ENCODE results near the gene SLC38A1. TPM values are rescaled to one million over a fixed set of nuclear protein-coding genes. Genes with fewer than 3 reads are reported as not detected.
A peak's percentile ranks its signal among the peaks of the same experiment; 100 is the strongest.

Gene SLC38A1
- total and polyA plus RNA-seq, 2 experiments from 2014 or later, result 114 to 234 TPM

- no peaks in the 10 kb centered on the region for H3K27me3 ChIP-seq (ENCODE audit: insufficient read depth)
- H3K27ac ChIP-seq (ENCODE audit: low read depth), result peak overlapping the region; percentile 74; the same call in 1 of the 2 replicates
- H3K4me1 Mint-ChIP-seq, result peaks cover 16% of the 10 kb centered on the region
- H3K4me3 Mint-ChIP-seq, result no peak overlapping the region
- H3K9me2 ChIP-seq (ENCODE audit: insufficient read depth), result no peaks in the 10 kb centered on the region
- ATAC-seq (no peak), DNase-seq (ENCODE audit: low spot score) (no peak)
- H2AFZ ChIP-seq, result no peak overlapping the region
- H3K79me2 ChIP-seq (replicated peaks; ENCODE audit: insufficient read depth), result peaks cover 100% of the 10 kb centered on the region
- H3K9me3 Mint-ChIP-seq, result no peaks in the 10 kb centered on the region
- TF ChIP-seq, protein P1, sequence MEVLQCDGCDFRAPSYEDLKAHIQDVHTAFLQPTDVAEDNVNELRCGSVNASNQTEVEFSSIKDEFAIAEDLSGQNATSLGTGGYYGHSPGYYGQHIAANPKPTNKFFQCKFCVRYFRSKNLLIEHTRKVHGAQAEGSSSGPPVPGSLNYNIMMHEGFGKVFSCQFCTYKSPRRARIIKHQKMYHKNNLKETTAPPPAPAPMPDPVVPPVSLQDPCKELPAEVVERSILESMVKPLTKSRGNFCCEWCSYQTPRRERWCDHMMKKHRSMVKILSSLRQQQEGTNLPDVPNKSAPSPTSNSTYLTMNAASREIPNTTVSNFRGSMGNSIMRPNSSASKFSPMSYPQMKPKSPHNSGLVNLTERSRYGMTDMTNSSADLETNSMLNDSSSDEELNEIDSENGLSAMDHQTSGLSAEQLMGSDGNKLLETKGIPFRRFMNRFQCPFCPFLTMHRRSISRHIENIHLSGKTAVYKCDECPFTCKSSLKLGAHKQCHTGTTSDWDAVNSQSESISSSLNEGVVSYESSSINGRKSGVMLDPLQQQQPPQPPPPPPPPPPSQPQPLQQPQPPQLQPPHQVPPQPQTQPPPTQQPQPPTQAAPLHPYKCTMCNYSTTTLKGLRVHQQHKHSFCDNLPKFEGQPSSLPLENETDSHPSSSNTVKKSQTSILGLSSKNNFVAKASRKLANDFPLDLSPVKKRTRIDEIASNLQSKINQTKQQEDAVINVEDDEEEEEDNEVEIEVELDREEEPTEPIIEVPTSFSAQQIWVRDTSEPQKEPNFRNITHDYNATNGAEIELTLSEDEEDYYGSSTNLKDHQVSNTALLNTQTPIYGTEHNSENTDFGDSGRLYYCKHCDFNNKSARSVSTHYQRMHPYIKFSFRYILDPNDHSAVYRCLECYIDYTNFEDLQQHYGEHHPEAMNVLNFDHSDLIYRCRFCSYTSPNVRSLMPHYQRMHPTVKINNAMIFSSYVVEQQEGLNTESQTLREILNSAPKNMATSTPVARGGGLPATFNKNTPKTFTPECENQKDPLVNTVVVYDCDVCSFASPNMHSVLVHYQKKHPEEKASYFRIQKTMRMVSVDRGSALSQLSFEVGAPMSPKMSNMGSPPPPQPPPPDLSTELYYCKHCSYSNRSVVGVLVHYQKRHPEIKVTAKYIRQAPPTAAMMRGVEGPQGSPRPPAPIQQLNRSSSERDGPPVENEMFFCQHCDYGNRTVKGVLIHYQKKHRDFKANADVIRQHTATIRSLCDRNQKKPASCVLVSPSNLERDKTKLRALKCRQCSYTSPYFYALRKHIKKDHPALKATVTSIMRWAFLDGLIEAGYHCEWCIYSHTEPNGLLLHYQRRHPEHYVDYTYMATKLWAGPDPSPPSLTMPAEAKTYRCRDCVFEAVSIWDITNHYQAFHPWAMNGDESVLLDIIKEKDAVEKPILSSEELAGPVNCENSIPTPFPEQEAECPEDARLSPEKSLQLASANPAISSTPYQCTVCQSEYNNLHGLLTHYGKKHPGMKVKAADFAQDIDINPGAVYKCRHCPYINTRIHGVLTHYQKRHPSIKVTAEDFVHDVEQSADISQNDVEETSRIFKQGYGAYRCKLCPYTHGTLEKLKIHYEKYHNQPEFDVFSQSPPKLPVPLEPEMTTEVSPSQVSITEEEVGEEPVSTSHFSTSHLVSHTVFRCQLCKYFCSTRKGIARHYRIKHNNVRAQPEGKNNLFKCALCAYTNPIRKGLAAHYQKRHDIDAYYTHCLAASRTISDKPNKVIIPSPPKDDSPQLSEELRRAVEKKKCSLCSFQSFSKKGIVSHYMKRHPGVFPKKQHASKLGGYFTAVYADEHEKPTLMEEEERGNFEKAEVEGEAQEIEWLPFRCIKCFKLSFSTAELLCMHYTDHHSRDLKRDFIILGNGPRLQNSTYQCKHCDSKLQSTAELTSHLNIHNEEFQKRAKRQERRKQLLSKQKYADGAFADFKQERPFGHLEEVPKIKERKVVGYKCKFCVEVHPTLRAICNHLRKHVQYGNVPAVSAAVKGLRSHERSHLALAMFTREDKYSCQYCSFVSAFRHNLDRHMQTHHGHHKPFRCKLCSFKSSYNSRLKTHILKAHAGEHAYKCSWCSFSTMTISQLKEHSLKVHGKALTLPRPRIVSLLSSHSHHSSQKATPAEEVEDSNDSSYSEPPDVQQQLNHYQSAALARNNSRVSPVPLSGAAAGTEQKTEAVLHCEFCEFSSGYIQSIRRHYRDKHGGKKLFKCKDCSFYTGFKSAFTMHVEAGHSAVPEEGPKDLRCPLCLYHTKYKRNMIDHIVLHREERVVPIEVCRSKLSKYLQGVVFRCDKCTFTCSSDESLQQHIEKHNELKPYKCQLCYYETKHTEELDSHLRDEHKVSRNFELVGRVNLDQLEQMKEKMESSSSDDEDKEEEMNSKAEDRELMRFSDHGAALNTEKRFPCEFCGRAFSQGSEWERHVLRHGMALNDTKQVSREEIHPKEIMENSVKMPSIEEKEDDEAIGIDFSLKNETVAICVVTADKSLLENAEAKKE (CRISPR knock-in tag; IDR thresholded peaks at IDR 0.05), result no peak
- TF ChIP-seq NANOG (IDR thresholded peaks at IDR 0.05; ENCODE audit: borderline replicate concordance) (no peak), ZNF331 (CRISPR knock-in tag; IDR thresholded peaks at IDR 0.05; ENCODE audit: low read depth) (no peak), POLR2AphosphoS5 (IDR thresholded peaks at IDR 0.05; ENCODE audit: low read depth) (no peak), JUNB (IDR thresholded peaks at IDR 0.05; ENCODE audit: unreplicated experiment) (no peak), EZH2phosphoT487 (IDR thresholded peaks at IDR 0.05; ENCODE audit: unreplicated experiment) (no peak), EZH2 (IDR thresholded peaks at IDR 0.05; ENCODE audit: low read depth, unreplicated experiment) (no peak), STAT1 (IDR thresholded peaks at IDR 0.05; ENCODE audit: unreplicated experiment) (no peak), CREB1 (CRISPR knock-in tag; IDR thresholded peaks at IDR 0.05; ENCODE audit: low read depth) (no peak), ZNF114 (CRISPR knock-in tag; IDR thresholded peaks at IDR 0.05) (no peak)
- TF ChIP-seq, protein P2, sequence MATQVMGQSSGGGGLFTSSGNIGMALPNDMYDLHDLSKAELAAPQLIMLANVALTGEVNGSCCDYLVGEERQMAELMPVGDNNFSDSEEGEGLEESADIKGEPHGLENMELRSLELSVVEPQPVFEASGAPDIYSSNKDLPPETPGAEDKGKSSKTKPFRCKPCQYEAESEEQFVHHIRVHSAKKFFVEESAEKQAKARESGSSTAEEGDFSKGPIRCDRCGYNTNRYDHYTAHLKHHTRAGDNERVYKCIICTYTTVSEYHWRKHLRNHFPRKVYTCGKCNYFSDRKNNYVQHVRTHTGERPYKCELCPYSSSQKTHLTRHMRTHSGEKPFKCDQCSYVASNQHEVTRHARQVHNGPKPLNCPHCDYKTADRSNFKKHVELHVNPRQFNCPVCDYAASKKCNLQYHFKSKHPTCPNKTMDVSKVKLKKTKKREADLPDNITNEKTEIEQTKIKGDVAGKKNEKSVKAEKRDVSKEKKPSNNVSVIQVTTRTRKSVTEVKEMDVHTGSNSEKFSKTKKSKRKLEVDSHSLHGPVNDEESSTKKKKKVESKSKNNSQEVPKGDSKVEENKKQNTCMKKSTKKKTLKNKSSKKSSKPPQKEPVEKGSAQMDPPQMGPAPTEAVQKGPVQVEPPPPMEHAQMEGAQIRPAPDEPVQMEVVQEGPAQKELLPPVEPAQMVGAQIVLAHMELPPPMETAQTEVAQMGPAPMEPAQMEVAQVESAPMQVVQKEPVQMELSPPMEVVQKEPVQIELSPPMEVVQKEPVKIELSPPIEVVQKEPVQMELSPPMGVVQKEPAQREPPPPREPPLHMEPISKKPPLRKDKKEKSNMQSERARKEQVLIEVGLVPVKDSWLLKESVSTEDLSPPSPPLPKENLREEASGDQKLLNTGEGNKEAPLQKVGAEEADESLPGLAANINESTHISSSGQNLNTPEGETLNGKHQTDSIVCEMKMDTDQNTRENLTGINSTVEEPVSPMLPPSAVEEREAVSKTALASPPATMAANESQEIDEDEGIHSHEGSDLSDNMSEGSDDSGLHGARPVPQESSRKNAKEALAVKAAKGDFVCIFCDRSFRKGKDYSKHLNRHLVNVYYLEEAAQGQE (IDR thresholded peaks at IDR 0.05; ENCODE audit: unreplicated experiment), result no peak
- TF ChIP-seq, protein P3, sequence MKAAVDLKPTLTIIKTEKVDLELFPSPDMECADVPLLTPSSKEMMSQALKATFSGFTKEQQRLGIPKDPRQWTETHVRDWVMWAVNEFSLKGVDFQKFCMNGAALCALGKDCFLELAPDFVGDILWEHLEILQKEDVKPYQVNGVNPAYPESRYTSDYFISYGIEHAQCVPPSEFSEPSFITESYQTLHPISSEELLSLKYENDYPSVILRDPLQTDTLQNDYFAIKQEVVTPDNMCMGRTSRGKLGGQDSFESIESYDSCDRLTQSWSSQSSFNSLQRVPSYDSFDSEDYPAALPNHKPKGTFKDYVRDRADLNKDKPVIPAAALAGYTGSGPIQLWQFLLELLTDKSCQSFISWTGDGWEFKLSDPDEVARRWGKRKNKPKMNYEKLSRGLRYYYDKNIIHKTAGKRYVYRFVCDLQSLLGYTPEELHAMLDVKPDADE (IDR thresholded peaks at IDR 0.05), result no peak
- TF ChIP-seq, protein P4, sequence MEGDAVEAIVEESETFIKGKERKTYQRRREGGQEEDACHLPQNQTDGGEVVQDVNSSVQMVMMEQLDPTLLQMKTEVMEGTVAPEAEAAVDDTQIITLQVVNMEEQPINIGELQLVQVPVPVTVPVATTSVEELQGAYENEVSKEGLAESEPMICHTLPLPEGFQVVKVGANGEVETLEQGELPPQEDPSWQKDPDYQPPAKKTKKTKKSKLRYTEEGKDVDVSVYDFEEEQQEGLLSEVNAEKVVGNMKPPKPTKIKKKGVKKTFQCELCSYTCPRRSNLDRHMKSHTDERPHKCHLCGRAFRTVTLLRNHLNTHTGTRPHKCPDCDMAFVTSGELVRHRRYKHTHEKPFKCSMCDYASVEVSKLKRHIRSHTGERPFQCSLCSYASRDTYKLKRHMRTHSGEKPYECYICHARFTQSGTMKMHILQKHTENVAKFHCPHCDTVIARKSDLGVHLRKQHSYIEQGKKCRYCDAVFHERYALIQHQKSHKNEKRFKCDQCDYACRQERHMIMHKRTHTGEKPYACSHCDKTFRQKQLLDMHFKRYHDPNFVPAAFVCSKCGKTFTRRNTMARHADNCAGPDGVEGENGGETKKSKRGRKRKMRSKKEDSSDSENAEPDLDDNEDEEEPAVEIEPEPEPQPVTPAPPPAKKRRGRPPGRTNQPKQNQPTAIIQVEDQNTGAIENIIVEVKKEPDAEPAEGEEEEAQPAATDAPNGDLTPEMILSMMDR (conservative IDR thresholded peaks at IDR 0.05; ENCODE audit: low read depth in 2 of 2), result no peak
- H3F3A ChIP-seq (replicated peaks; ENCODE audit: low read depth), result no peaks in the 10 kb centered on the region; the same call in 1 of the 2 replicates
- H3K4me3 ChIP-seq, result no peak overlapping the region
- peaks cover 55% of the 10 kb centered on the region for H4K20me1 ChIP-seq (replicated peaks; ENCODE audit: insufficient read depth)
- no peak overlapping the region for H3K4me2 ChIP-seq
- H3K27me3 Mint-ChIP-seq (ENCODE audit: insufficient read depth, low read depth, poor library complexity), result no peaks in the 10 kb centered on the region
- H3K36me3 ChIP-seq (ENCODE audit: insufficient read depth), result peaks cover 22% of the 10 kb centered on the region; the same call in 1 of the 2 replicates
- no peaks in the 10 kb centered on the region; the same call in 1 of the 2 replicates for H3K4me1 ChIP-seq (ENCODE audit: insufficient read depth)
- H3K36me3 Mint-ChIP-seq (ENCODE audit: low read depth), result peaks cover 80% of the 10 kb centered on the region
- peak overlapping the region; percentile 49; the same call in 1 of the 2 replicates for H3K27ac Mint-ChIP-seq
Observed at GRCh38 chr12:46234000-46234399, 34.8 kb downstream of the SLC38A1 start.

Measured in GM23338 (cell line).